ENCODE measurements around the gene ARHGAP5. TPM values are rescaled to one million over a fixed set of nuclear protein-coding genes. Genes with fewer than 3 reads are reported as not detected.

The ARHGAP5 gene
- total RNA-seq, 3 donors from 2014 or later = 115 to 189 (median 121) TPM

- intact Hi-C loops (cut with DNase I; ENCODE audit: low total_unique reads) = no loop called here
- no peaks in the 10 kb centered on the region for H3K36me3 ChIP-seq
- TF ChIP-seq CTCF (IDR thresholded peaks at IDR 0.05) = no peak
- TF ChIP-seq POLR2AphosphoS5 (IDR thresholded peaks at IDR 0.05) = no peak
- no peak for TF ChIP-seq POLR2A (IDR thresholded peaks at IDR 0.05)
- no peaks in the 10 kb centered on the region for H3K27me3 ChIP-seq
- H3K27ac ChIP-seq = peak overlapping the region; percentile 92 to 94
- peak in 1 of 2 donors; percentile 34 for DNase-seq (ENCODE audit: low spot score in 2 of 2)
- no peaks in the 10 kb centered on the region for H3K4me1 ChIP-seq
- H3K4me3 ChIP-seq = peak overlapping the region; percentile 67 to 87 (median 75)
- H3K9me3 ChIP-seq = no peaks in the 10 kb centered on the region
These were observed 126.8 kb downstream of the ARHGAP5 start for GRCh38 chr14:32203928-32204357.

- DNase-seq (ENCODE audit: low spot score in 2 of 2) = no peak
- Histone ChIP-seq H3K4me3 (no peak overlapping the region), H3K27ac (no peak overlapping the region), H3K4me1 (no peaks in the 10 kb centered on the region), H3K36me3 (no peaks in the 10 kb centered on the region), H3K9me3 (no peaks in the 10 kb centered on the region), H3K27me3 (no peaks in the 10 kb centered on the region)
- TF ChIP-seq CTCF (IDR thresholded peaks at IDR 0.05) = no peak
- no peak for TF ChIP-seq POLR2A (IDR thresholded peaks at IDR 0.05)
- TF ChIP-seq POLR2AphosphoS5 (IDR thresholded peaks at IDR 0.05) = no peak
- intact Hi-C loops (cut with DNase I; ENCODE audit: low total_unique reads) = no loop called here
These were observed 128.4 kb downstream of the ARHGAP5 start for GRCh38 chr14:32205554-32205953.

GRCh38 chr14:32205984-32206383 is 128.9 kb downstream of the ARHGAP5 start:
- no peak for DNase-seq (ENCODE audit: low spot score in 2 of 2)
- H3K4me3 ChIP-seq = no peak overlapping the region
- H3K27ac ChIP-seq = no peak overlapping the region
- TF ChIP-seq POLR2AphosphoS5 (IDR thresholded peaks at IDR 0.05) (no peak), CTCF (IDR thresholded peaks at IDR 0.05) (no peak), POLR2A (IDR thresholded peaks at IDR 0.05) (no peak)
- intact Hi-C loops (cut with DNase I; ENCODE audit: low total_unique reads) = no loop called here
- H3K4me1 ChIP-seq = no peaks in the 10 kb centered on the region
- H3K36me3 ChIP-seq = no peaks in the 10 kb centered on the region
- H3K27me3 ChIP-seq = no peaks in the 10 kb centered on the region
- H3K9me3 ChIP-seq = no peaks in the 10 kb centered on the region

GRCh38 chr14:32206552-32206951 is 129.4 kb downstream of the ARHGAP5 start:
- no peaks in the 10 kb centered on the region for H3K9me3 ChIP-seq
- no peaks in the 10 kb centered on the region for H3K36me3 ChIP-seq
- DNase-seq (ENCODE audit: low spot score in 2 of 2) = no peak
- H3K27me3 ChIP-seq = no peaks in the 10 kb centered on the region
- TF ChIP-seq CTCF (IDR thresholded peaks at IDR 0.05) (no peak), POLR2A (IDR thresholded peaks at IDR 0.05) (no peak), POLR2AphosphoS5 (IDR thresholded peaks at IDR 0.05) (no peak)
- intact Hi-C loops (cut with DNase I; ENCODE audit: low total_unique reads) = no loop called here
- no peak overlapping the region for H3K27ac ChIP-seq
- H3K4me1 ChIP-seq = no peaks in the 10 kb centered on the region
- no peak overlapping the region for H3K4me3 ChIP-seq

GRCh38 chr14:32208490-32208889 is 131.4 kb downstream of the ARHGAP5 start:
- Histone ChIP-seq H3K9me3 (no peaks in the 10 kb centered on the region), H3K27me3 (no peaks in the 10 kb centered on the region), H3K36me3 (no peaks in the 10 kb centered on the region), H3K4me1 (no peaks in the 10 kb centered on the region), H3K4me3 (no peak overlapping the region), H3K27ac (no peak overlapping the region)
- intact Hi-C loops (cut with DNase I; ENCODE audit: low total_unique reads) = no loop called here
- TF ChIP-seq CTCF (IDR thresholded peaks at IDR 0.05) (no peak), POLR2AphosphoS5 (IDR thresholded peaks at IDR 0.05) (no peak)
- DNase-seq (ENCODE audit: low spot score in 2 of 2) = no peak

Other genes with a start within 250 kb of the ARHGAP5 start
- not detected for gene RNU6-7, start 124.7 kb downstream of the ARHGAP5 start, total RNA-seq
- not detected for gene RNU6-8, start 126.0 kb downstream of the ARHGAP5 start, total RNA-seq

Measured in breast epithelium (tissue), 4 donors.